Measurements from ENCODE around the gene BMERB1.
"Not testable (repeated sequence)": the region's sequence is repeated elsewhere in the genome, so short reads cannot be mapped to it uniquely, and the experiment has no call there.

Gene BMERB1

GRCh38 chr16:15464401-15465186, 30.2 kb downstream of the BMERB1 start:
- no peaks in the 10 kb centered on the region for H3K4me1 Mint-ChIP-seq (ENCODE audit: low read depth)
- peaks cover 2% of the 10 kb centered on the region for H3K36me3 Mint-ChIP-seq

GRCh38 chr16:15466131-15466530, 31.7 kb downstream of the BMERB1 start:
- no peaks in the 10 kb centered on the region for H3K36me3 Mint-ChIP-seq
- peaks cover 1% of the 10 kb centered on the region for H3K27me3 Mint-ChIP-seq
- peaks cover 10% of the 10 kb centered on the region for H3K9me3 Mint-ChIP-seq (ENCODE audit: low read depth)
- no peak overlapping the region for H3K4me3 Mint-ChIP-seq
- no peak overlapping the region for H3K27ac Mint-ChIP-seq
- no peaks in the 10 kb centered on the region for H3K4me1 Mint-ChIP-seq (ENCODE audit: low read depth)

More at GRCh38 chr16:15464401-15465186, 30.2 kb downstream of the BMERB1 start:
- Mint-ChIP-seq H3K27ac (no peak overlapping the region), H3K9me3 (ENCODE audit: low read depth) (peaks cover 6% of the 10 kb centered on the region), H3K4me3 (no peak overlapping the region), H3K27me3 (peaks cover 1% of the 10 kb centered on the region)

GRCh38 chr16:15466886-15467781, 32.7 kb downstream of the BMERB1 start:
- Mint-ChIP-seq H3K4me1 (ENCODE audit: low read depth) (no peaks in the 10 kb centered on the region), H3K27ac (no peak overlapping the region), H3K4me3 (no peak overlapping the region), H3K27me3 (peaks cover 1% of the 10 kb centered on the region), H3K9me3 (ENCODE audit: low read depth) (peaks cover 10% of the 10 kb centered on the region), H3K36me3 (no peaks in the 10 kb centered on the region)

- H3K9me3 Mint-ChIP-seq (ENCODE audit: low read depth); H3K36me3 Mint-ChIP-seq; H3K27me3 Mint-ChIP-seq: not testable (repeated sequence)
- H3K27ac Mint-ChIP-seq: peak overlapping the region; percentile 36
- H3K4me1 Mint-ChIP-seq (ENCODE audit: low read depth): peaks cover 14% of the 10 kb centered on the region
- H3K4me3 Mint-ChIP-seq: peak overlapping the region; percentile 5
Measured at GRCh38 chr16:15476971-15477370, 42.6 kb downstream of the BMERB1 start.

- peaks cover 7% of the 10 kb centered on the region for H3K36me3 Mint-ChIP-seq
- H3K27ac Mint-ChIP-seq: peak overlapping the region; percentile 36
- peak overlapping the region; percentile 20 for H3K4me3 Mint-ChIP-seq
Measured at GRCh38 chr16:15477802-15478201, 43.4 kb downstream of the BMERB1 start.

GRCh38 chr16:15482068-15482747, 47.8 kb downstream of the BMERB1 start:
- Mint-ChIP-seq H3K27ac (peak overlapping the region; percentile 70), H3K36me3 (peaks cover 4% of the 10 kb centered on the region), H3K27me3 (no peaks in the 10 kb centered on the region), H3K4me3 (peak overlapping the region; percentile 46), H3K9me3 (ENCODE audit: low read depth) (no peaks in the 10 kb centered on the region), H3K4me1 (ENCODE audit: low read depth) (peaks cover 22% of the 10 kb centered on the region)

More at GRCh38 chr16:15477802-15478201, 43.4 kb downstream of the BMERB1 start:
- H3K4me1 Mint-ChIP-seq (ENCODE audit: low read depth): peaks cover 22% of the 10 kb centered on the region
- no peaks in the 10 kb centered on the region for H3K9me3 Mint-ChIP-seq (ENCODE audit: low read depth)
- no peaks in the 10 kb centered on the region for H3K27me3 Mint-ChIP-seq

- Mint-ChIP-seq H3K4me1 (ENCODE audit: low read depth) (peaks cover 18% of the 10 kb centered on the region), H3K27me3 (no peaks in the 10 kb centered on the region), H3K36me3 (peaks cover 4% of the 10 kb centered on the region), H3K27ac (peak overlapping the region; percentile 4), H3K9me3 (ENCODE audit: low read depth) (no peaks in the 10 kb centered on the region), H3K4me3 (peak overlapping the region; percentile 4)
Measured at GRCh38 chr16:15482748-15483298, 48.4 kb downstream of the BMERB1 start.

GRCh38 chr16:15483857-15484256, 49.5 kb downstream of the BMERB1 start:
- no peak overlapping the region for H3K4me3 Mint-ChIP-seq
- no peaks in the 10 kb centered on the region for H3K27me3 Mint-ChIP-seq
- H3K36me3 Mint-ChIP-seq: peaks cover 4% of the 10 kb centered on the region
- H3K27ac Mint-ChIP-seq: no peak overlapping the region
- peaks cover 18% of the 10 kb centered on the region for H3K4me1 Mint-ChIP-seq (ENCODE audit: low read depth)
- no peaks in the 10 kb centered on the region for H3K9me3 Mint-ChIP-seq (ENCODE audit: low read depth)

- Mint-ChIP-seq H3K4me1 (ENCODE audit: low read depth) (peaks cover 26% of the 10 kb centered on the region), H3K27ac (no peak overlapping the region), H3K27me3 (no peaks in the 10 kb centered on the region), H3K4me3 (no peak overlapping the region), H3K9me3 (ENCODE audit: low read depth) (no peaks in the 10 kb centered on the region), H3K36me3 (peaks cover 4% of the 10 kb centered on the region)
Measured at GRCh38 chr16:15484662-15485061, 50.3 kb downstream of the BMERB1 start.

GRCh38 chr16:15485175-15485574, 50.8 kb downstream of the BMERB1 start:
- Mint-ChIP-seq H3K27me3 (no peaks in the 10 kb centered on the region), H3K4me3 (no peak overlapping the region), H3K4me1 (ENCODE audit: low read depth) (peaks cover 31% of the 10 kb centered on the region), H3K9me3 (ENCODE audit: low read depth) (no peaks in the 10 kb centered on the region), H3K27ac (no peak overlapping the region), H3K36me3 (peaks cover 4% of the 10 kb centered on the region)

GRCh38 chr16:15486661-15487060, 52.3 kb downstream of the BMERB1 start:
- no peaks in the 10 kb centered on the region for H3K27me3 Mint-ChIP-seq
- H3K27ac Mint-ChIP-seq: no peak overlapping the region
- H3K36me3 Mint-ChIP-seq: peaks cover 4% of the 10 kb centered on the region
- H3K9me3 Mint-ChIP-seq (ENCODE audit: low read depth): no peaks in the 10 kb centered on the region
- peaks cover 38% of the 10 kb centered on the region for H3K4me1 Mint-ChIP-seq (ENCODE audit: low read depth)
- no peak overlapping the region for H3K4me3 Mint-ChIP-seq

- peaks cover 4% of the 10 kb centered on the region for H3K36me3 Mint-ChIP-seq
- H3K4me3 Mint-ChIP-seq: no peak overlapping the region
- H3K4me1 Mint-ChIP-seq (ENCODE audit: low read depth): peaks cover 32% of the 10 kb centered on the region
- no peak overlapping the region for H3K27ac Mint-ChIP-seq
- no peaks in the 10 kb centered on the region for H3K9me3 Mint-ChIP-seq (ENCODE audit: low read depth)
- H3K27me3 Mint-ChIP-seq: no peaks in the 10 kb centered on the region
Measured at GRCh38 chr16:15487336-15488284, 53.2 kb downstream of the BMERB1 start.

GRCh38 chr16:15489016-15489415, 54.6 kb downstream of the BMERB1 start:
- Mint-ChIP-seq H3K9me3 (ENCODE audit: low read depth) (no peaks in the 10 kb centered on the region), H3K27me3 (no peaks in the 10 kb centered on the region), H3K4me1 (ENCODE audit: low read depth) (peaks cover 36% of the 10 kb centered on the region), H3K4me3 (peak overlapping the region; percentile 53), H3K36me3 (peaks cover 4% of the 10 kb centered on the region), H3K27ac (peak overlapping the region; percentile 90)

All from activated naive CD8-positive, alpha-beta T cell (primary cell).